GM12864 (cell line): Measurements from ENCODE around the gene ZSWIM4.
"Not testable (repeated sequence)": the region's sequence is repeated elsewhere in the genome, so short reads cannot be mapped to it uniquely, and the experiment has no call there.

ENCODE experiments used
- DNase-seq: peaks from one replicate; pipeline ENCODE4 v3.0.0-alpha.2; 2011; ENCODE audit warnings: low read depth
- H3K4me3 ChIP-seq: 2 replicates; pipeline ENCODE4 v1.5.1; 2011; ENCODE audit warnings: mild to moderate bottlenecking, low read depth, low read length, control low read depth
- TF ChIP-seq, protein P1 (sequence below): IDR thresholded peaks from 2 replicates; pipeline ENCODE4 v1.5.1; 2011; ENCODE audit warnings: low read depth, mild to moderate bottlenecking, moderate library complexity, low read length, control low read depth, inconsistent platforms; ENCODE audit errors: missing control alignments

ZSWIM4 gene

DNA sequence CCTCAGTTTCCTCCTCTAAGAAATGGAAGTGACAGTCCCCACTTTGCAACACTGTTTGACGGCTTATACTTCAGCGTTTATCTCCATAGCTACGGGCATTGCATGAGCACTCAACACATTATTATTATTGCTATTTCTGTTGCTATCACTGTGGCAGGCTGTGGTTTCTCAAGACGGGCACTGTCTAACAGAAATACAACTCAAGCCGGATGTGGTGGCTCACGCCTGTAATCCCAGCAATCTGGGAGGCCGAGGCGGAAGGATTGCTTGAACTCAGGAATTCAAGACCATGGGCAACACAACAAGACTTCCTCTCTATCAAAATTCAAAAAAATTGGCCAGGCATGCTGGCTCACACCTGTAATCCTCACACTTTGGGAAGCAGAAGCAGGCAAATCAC, 4.9 kb upstream of the ZSWIM4 start:
- TF ChIP-seq, protein P1, sequence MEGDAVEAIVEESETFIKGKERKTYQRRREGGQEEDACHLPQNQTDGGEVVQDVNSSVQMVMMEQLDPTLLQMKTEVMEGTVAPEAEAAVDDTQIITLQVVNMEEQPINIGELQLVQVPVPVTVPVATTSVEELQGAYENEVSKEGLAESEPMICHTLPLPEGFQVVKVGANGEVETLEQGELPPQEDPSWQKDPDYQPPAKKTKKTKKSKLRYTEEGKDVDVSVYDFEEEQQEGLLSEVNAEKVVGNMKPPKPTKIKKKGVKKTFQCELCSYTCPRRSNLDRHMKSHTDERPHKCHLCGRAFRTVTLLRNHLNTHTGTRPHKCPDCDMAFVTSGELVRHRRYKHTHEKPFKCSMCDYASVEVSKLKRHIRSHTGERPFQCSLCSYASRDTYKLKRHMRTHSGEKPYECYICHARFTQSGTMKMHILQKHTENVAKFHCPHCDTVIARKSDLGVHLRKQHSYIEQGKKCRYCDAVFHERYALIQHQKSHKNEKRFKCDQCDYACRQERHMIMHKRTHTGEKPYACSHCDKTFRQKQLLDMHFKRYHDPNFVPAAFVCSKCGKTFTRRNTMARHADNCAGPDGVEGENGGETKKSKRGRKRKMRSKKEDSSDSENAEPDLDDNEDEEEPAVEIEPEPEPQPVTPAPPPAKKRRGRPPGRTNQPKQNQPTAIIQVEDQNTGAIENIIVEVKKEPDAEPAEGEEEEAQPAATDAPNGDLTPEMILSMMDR: no peak
- H3K4me3 ChIP-seq: no peak overlapping the region
- DNase-seq: no peak

DNA sequence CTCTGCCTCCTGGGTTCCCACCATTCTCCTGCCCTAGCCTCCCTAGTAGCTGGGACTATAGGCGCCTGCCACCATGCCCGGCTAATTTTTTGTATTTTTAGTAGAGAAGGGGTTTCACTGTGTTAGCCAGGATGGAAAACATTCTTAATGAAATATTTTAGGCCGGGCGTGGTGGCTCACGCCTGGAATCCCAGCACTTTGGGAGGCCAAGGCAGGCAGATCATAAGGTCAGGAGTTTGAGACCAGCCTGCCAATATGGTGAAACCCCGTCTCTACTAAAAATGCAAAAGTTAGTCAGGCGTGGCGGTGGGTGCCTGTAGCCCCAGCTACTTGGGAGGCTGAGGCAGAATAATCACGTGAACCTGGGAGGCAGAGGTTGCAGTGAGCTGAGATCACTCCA, 1.9 kb upstream of the ZSWIM4 start:
- H3K4me3 ChIP-seq, DNase-seq: not testable (repeated sequence)

DNA sequence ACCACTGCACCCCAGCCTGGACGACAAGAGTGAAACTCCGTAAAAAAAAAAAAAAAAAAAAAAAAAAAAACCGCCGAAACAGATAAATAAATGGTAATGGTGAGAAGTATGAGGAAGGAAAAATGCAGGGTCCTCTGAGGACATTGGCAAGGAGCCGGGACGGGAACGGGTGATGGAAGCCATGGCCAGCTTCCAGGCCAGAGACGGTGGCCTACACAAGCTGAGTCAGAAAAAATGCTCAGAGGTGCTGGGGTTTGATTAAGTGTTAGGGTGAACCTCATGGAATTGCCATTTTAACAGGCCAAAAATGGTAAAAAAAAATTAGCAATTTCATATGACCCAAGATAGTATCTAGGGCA, 866 bp upstream of the ZSWIM4 start:
- H3K4me3 ChIP-seq: peak overlapping the region; percentile 76
- TF ChIP-seq, protein P1: no peak
- no peak for DNase-seq

DNA sequence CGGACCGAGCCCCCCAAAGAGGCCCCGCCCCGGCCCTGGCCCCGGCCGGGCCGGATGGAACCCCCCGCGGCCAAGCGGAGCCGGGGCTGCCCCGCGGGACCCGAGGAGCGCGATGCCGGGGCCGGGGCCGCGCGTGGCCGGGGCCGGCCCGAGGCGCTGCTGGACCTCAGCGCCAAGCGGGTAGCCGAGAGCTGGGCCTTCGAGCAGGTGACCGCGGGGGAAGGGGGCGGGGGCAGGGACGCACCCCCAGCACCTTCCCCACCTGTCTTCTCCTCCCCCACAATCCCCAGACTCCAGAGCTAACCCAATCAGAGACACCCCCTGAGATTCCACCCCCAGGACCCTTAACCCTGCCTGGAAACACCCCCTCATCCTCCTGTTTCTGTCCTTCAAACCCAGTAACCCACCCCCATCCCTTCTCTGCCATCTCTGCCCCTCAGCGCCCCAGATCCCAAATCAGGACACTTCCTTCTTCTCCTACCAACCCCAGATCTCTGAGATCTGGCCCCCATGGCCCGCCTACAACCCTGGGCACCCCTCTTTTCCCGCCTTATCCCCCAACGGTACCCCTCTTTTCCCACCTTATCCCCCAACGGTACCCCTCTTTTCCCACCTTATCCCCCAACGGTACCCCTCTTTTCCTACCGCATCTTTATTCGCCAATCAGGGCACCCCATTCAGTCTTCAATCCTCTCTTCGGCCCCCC, 505 bp downstream of the ZSWIM4 start:
- DNase-seq: no peak
- TF ChIP-seq, protein P1: no peak
- H3K4me3 ChIP-seq: peak overlapping the region; percentile 70

DNA sequence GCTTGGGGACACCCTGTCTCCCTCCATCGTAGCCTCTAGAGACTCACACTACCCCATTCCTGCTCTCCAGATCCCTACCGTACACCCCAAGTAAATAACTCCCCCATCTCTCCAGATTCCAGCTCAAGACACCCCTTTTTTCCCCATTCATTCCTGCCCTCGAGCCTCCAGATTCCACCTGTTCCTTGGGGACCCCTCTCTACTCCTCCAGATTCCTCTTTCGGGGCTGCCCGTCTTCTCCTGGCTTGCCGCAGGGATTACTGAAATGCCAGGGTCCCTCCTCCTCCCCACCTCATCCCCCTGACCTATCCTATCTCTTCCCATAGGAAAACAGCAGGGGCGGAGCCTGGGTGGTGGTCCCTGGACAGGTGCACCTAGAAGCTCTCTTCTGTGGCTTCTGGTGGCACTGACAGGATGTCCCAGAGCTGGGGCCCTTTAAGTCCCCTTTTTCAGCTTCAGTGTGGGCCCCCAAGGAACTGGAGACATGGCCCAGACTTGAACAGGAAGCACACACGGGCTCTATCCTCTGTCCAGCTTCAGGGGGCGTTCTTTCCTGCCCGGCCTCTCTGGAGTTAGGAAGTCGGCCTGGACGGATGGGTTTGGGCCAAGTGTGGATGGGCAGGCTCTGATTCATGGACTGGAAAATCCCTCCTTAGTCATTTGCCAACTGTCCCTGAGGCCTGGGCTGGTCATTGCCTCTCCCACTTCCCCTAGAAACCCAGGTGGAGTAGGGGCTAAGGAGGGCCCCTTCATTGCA, 1.2 kb downstream of the ZSWIM4 start:
- DNase-seq: no peak
- TF ChIP-seq, protein P1: no peak
- H3K4me3 ChIP-seq: peak overlapping the region; percentile 70

DNA sequence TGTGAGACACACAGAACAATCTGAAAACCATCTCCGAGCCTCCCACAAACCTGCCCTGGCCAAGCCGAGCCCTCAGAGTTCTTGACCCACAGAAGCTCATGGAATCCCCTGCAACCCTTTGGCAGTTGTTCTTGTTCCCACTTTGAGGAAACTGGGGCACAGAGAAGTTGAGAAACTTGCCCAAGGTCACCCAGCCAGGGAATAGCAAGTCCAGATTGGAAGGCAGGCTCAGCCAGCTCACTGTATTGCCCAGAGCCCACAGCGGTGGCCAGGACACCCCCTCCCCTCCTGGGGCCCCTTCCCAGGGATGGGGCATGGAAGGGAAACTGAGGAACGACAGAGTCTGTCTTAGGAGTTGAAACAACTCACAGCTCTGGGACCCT, 1.8 kb downstream of the ZSWIM4 start:
- no peak for DNase-seq
- peak overlapping the region; percentile 70; the same call in 1 of the 2 replicates for H3K4me3 ChIP-seq
- TF ChIP-seq, protein P1: no peak

DNA sequence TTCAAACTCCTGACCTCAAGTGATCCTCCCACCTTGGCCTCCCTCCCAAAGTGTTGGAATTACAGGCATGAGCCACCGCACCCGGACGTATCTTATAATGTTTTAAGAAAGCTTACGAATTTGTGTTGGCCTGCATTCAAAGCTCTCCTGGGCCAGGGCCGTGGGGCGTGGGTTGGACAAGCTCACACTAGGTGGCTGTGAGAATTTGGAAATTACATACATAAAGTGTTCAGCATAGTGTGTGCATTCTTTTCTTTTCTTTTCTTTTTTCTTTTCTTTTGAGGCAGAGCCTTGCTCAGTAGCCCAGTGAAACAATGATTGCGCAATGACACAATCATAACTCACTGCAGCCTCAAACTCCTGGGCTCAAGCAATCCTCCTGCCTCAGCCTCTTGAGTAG, 2.6 kb downstream of the ZSWIM4 start:
- no peak for DNase-seq
- H3K4me3 ChIP-seq: no peak overlapping the region
- TF ChIP-seq, protein P1: no peak
